IMR-90 (cell line): ENCODE results near the gene NFYC. TPM values are rescaled to one million over a fixed set of nuclear protein-coding genes. Genes with fewer than 3 reads are reported as not detected.

Experiments
- ATAC-seq: fragments of 200-7000 bp; cut with Tn5 transposase; 2 replicates; pipeline ENCODE4 v1.9.1; 2020; ENCODE audit warnings: low read depth, mild to moderate bottlenecking, moderate library complexity
- BruUV-seq: library from RNA; stranded (reverse); fragments of 400-500 nt; replicated peaks from 2 replicates; lab custom pipeline; 2021; lab: Mats Ljungman, UMichigan
- CTCF ChIA-PET: fragments of 300-600 bp; formaldehyde crosslinking; extraction: SDS; loops from one replicate; lab custom pipeline; 2021; ENCODE audit warnings: antibody characterized with exemption; lab: Yijun Ruan, JAX
- POLR2A ChIA-PET: fragments of 300-600 bp; sonication (Branson Sonifier 250); formaldehyde crosslinking; loops from one replicate; lab custom pipeline; 2022; ENCODE audit warnings: antibody characterized with exemption; ENCODE audit not compliant: unreplicated experiment; lab: Charles Lee
- DNase-seq: peaks from one replicate; pipeline ENCODE4 v3.0.0; 2013
- H2AFZ ChIP-seq: replicated peaks from 2 replicates; pipeline ENCODE3; 2013; ENCODE audit warnings: low read length, mild to moderate bottlenecking; ENCODE audit not compliant: poor library complexity
- H2AK5ac ChIP-seq: 2 replicates; pipeline ENCODE4 v1.6.1; 2013; ENCODE audit warnings: low read depth, low read length, inconsistent platforms
- H2AK9ac ChIP-seq: replicated peaks from 2 replicates; pipeline ENCODE3; 2013; ENCODE audit warnings: mild to moderate bottlenecking, low read depth, low read length, moderate library complexity; ENCODE audit not compliant: poor library complexity
- H2BK120ac ChIP-seq: 2 replicates; pipeline ENCODE4 v1.6.1; 2013; ENCODE audit warnings: low read depth, low read length, inconsistent platforms
- H2BK15ac ChIP-seq: 3 replicates; pipeline ENCODE4 v1.6.1; 2013; ENCODE audit warnings: low read depth, low read length, inconsistent platforms
- H2BK20ac ChIP-seq: 2 replicates; pipeline ENCODE4 v1.6.1; 2013; ENCODE audit warnings: low read depth, mild to moderate bottlenecking, inconsistent platforms, low read length, moderate library complexity
- H2BK5ac ChIP-seq: 2 replicates; pipeline ENCODE4 v1.6.1; 2013; ENCODE audit warnings: mild to moderate bottlenecking, low read depth, low read length, inconsistent platforms; ENCODE audit not compliant: poor library complexity, severe bottlenecking
- H3K14ac ChIP-seq: replicated peaks from 2 replicates; pipeline ENCODE4 v1.6.1; 2013; ENCODE audit warnings: low read depth, low read length, inconsistent platforms
- H3K18ac ChIP-seq: 2 replicates; pipeline ENCODE4 v1.6.1; 2013; ENCODE audit warnings: low read depth, low read length, control low read depth
- H3K23ac ChIP-seq: 2 replicates; pipeline ENCODE4 v1.6.1; 2013; ENCODE audit warnings: low read depth, low read length, inconsistent platforms
- H3K27ac ChIP-seq: 2 replicates; pipeline ENCODE4 v1.5.1; 2013; ENCODE audit warnings: mild to moderate bottlenecking, control low read depth, low read length; ENCODE audit not compliant: insufficient read depth
- H3K27me3 ChIP-seq: 2 replicates; pipeline ENCODE4 v1.6.1; 2013; ENCODE audit warnings: low read length; ENCODE audit not compliant: control insufficient read depth, insufficient read depth
- H3K36me3 ChIP-seq: 2 replicates; pipeline ENCODE4 v1.6.1; 2013; ENCODE audit warnings: low read length, mixed read lengths; ENCODE audit not compliant: control insufficient read depth, insufficient read depth
- H3K4ac ChIP-seq: 2 replicates; pipeline ENCODE4 v1.6.1; 2013; ENCODE audit warnings: low read depth, low read length, inconsistent platforms
- H3K4me1 ChIP-seq: 2 replicates; pipeline ENCODE4 v1.6.1; 2013; ENCODE audit warnings: low read length, mixed read lengths; ENCODE audit not compliant: control insufficient read depth, insufficient read depth
- H3K4me2 ChIP-seq: 2 replicates; pipeline ENCODE4 v1.6.1; 2013; ENCODE audit warnings: low read depth, mild to moderate bottlenecking, control low read depth, low read length, moderate library complexity
- H3K4me3 ChIP-seq: 2 replicates; pipeline ENCODE4 v1.5.1; 2013; ENCODE audit warnings: low read depth, mild to moderate bottlenecking, control low read depth, low read length, moderate library complexity; ENCODE audit not compliant: insufficient read depth
- H3K56ac ChIP-seq: 2 replicates; pipeline ENCODE4 v1.6.1; 2013; ENCODE audit warnings: low read length, inconsistent platforms; ENCODE audit not compliant: insufficient read depth; ENCODE audit errors: extremely low read depth
- H3K79me1 ChIP-seq, 2 experiments: 2 replicates each; pipeline ENCODE4 v1.6.1; 2013; ENCODE audit warnings: low read length in 2 of 2, inconsistent platforms in 1 of 2, low read depth in 1 of 2
- H3K9ac ChIP-seq: 2 replicates; pipeline ENCODE4 v1.6.1; 2013; ENCODE audit warnings: low read depth, low read length, control low read depth
- H3K9me1 ChIP-seq: 2 replicates; pipeline ENCODE4 v1.6.1; 2013; ENCODE audit warnings: low read length, inconsistent platforms; ENCODE audit not compliant: insufficient read depth
- H3K9me3 ChIP-seq: 2 replicates; pipeline ENCODE4 v1.6.1; 2013; ENCODE audit warnings: low read length; ENCODE audit not compliant: control insufficient read depth, insufficient read depth
- H4K20me1 ChIP-seq: 2 replicates; pipeline ENCODE4 v1.6.1; 2013; ENCODE audit warnings: low read length, inconsistent platforms; ENCODE audit not compliant: insufficient read depth
- H4K5ac ChIP-seq: 2 replicates; pipeline ENCODE4 v1.6.1; 2013; ENCODE audit warnings: mild to moderate bottlenecking, low read depth, low read length, control low read depth
- H4K8ac ChIP-seq, 2 experiments: 2 replicates each; pipeline ENCODE4 v1.6.1; 2013; ENCODE audit warnings: low read depth in 2 of 2, low read length in 2 of 2, control low read depth in 1 of 2, inconsistent platforms in 1 of 2
- H4K91ac ChIP-seq: 2 replicates; pipeline ENCODE4 v1.6.1; 2013; ENCODE audit warnings: low read depth, low read length, inconsistent platforms; ENCODE audit not compliant: insufficient read depth
- CEBPB ChIP-seq: IDR thresholded peaks from 2 replicates; pipeline ENCODE4 v1.6.1; 2012; ENCODE audit warnings: low read depth, low read length, improper control_type of control experiment
- CHD1 ChIP-seq: IDR thresholded peaks from 2 replicates; pipeline ENCODE4 v1.6.1; 2012; ENCODE audit warnings: low read depth, low read length, improper control_type of control experiment
- FOS ChIP-seq: fragments of 150-350 bp; IDR thresholded peaks from 2 replicates; pipeline ENCODE4 v1.6.1; 2016; ENCODE audit warnings: low read depth, low read length
- MAZ ChIP-seq: IDR thresholded peaks from 2 replicates; pipeline ENCODE4 v1.6.1; 2012; ENCODE audit warnings: low read depth, mild to moderate bottlenecking, low read length, improper control_type of control experiment, moderate library complexity, borderline replicate concordance
- NFE2L2 ChIP-seq: fragments of 150-350 bp; IDR thresholded peaks from 2 replicates; pipeline ENCODE4 v1.6.1; 2016; ENCODE audit warnings: low read depth, mild to moderate bottlenecking, low read length
- SMC3 ChIP-seq: fragments of 150-350 bp; IDR thresholded peaks from 2 replicates; pipeline ENCODE4 v1.6.1; 2016; ENCODE audit warnings: low read depth, mild to moderate bottlenecking, antibody characterized with exemption, low read length, moderate library complexity
- WGBS, 2 experiments: methylation state at CpG; one replicate each; pipeline versions ENCODE4 v1.1.5 to v1.1.7; 2013; ENCODE audit warnings: missing lambda C conversion rate in 2 of 2; ENCODE audit not compliant: insufficient read length in 1 of 2; ENCODE audit errors: extremely low coverage in 2 of 2; 5-methylcytosine and 5-hydroxymethylcytosine counted together
- dilution Hi-C: fragments of 300-500 bp; cut with HindIII; formaldehyde crosslinking; loops from one replicate; pipeline ENCODE4 v1.14.3; 2018; ENCODE audit warnings: low sequenced_read_pairs; ENCODE audit not compliant: unreplicated experiment
- in situ Hi-C: fragments of 300-500 bp; cut with MboI; formaldehyde crosslinking; loops from 3 replicates; pipeline ENCODE4 v1.14.3; 2019; ENCODE audit warnings: low sequenced_read_pairs, inconsistent platforms, mixed read lengths
- intact Hi-C: fragments of 100-400 bp; cut with micrococcal nuclease; formaldehyde crosslinking; loops from 2 replicates; pipeline ENCODE4 v1.10.0; 2022
- polyA plus RNA-seq, 3 experiments: library from polyadenylated mRNA; depleted of rRNA; stranded (reverse); fragments of >200 nt; gene quantifications; 2 replicates each; pipeline ENCODE4 v1.2.3, GENCODE V29; 2012; ENCODE audit warnings: low replicate concordance in 1 of 3
- total RNA-seq: library from RNA; depleted of rRNA; stranded (reverse); fragments of >200 nt; gene quantifications from 2 replicates; pipeline ENCODE4 v1.2.3, GENCODE V29; 2012
- TF ChIP-seq, protein P1 (sequence below): conservative IDR thresholded peaks from 2 replicates; pipeline ENCODE4 v1.5.1; 2012; ENCODE audit warnings: mild to moderate bottlenecking, low read depth, low read length, improper control_type of control experiment

NFYC gene
- total and polyA plus RNA-seq, 2 of the 4 experiments (the other 2 are of a cell fraction) = 45.2 to 62.2 TPM

DNA sequence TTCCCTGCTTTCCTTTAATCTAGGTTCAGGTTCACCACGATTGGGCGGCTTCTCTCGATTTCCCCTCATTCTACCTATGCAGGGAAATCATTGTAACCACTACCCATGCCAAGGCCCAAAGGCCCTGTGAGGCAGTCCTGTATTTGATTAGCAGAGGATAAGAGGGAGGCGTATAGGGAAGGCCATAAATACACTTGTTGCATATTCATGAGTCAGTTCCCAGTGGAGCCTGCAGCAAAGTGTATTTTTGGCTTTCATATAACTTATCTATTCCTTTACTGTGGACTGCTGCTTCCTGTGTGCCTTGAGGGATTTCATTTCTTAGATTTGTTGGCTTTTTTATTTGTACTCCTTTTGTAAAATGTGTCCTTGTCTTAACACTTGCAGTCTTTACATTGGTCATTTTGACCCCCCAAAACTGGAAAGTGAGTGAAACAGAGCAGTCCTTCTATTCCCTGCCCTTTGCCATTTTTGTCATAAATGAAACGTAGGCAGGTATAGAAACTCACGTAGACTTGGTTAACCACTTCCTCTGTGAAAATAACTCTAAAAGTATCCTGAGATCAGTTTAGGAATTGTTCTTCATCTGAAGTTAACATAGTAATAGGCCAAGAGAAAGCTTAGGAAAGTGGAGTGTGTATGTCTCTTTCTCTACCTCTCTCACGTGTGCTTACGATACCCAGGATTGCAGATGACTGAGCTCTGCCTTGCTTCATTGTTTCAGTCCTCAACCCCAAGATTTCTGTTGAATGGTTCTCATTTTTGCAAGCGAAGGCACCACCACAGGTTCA lies 72.4 kb downstream of the NFYC start (continued):
- TF ChIP-seq CEBPB = no peak

DNA sequence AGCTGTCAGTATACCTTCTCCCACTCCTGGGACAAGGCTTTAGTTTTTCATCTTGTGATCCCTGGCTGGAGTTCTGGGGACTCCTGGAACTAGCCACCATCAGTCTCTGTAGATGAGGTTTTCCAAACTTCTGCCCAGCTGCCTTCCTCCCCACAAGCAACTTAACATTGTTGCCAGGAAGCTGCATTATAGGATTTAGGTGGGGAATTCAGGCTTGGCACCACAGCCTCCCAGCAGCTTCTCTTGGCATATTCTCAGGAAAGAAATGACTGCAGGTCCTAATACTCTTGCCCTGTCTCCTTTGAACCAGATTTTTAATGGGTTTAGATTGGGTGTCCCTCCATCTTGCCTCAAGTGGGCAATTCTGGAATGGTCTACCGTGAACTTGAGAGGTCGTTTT lies 73.5 kb downstream of the NFYC start:
- H3K9me1 ChIP-seq = peaks cover 12% of the 10 kb centered on the region; the same call in 1 of the 2 replicates
- H2AK5ac ChIP-seq = no peak overlapping the region
- no peak overlapping the region for H3K27ac ChIP-seq
- no peak overlapping the region for H3K4ac ChIP-seq
- in situ Hi-C loops = no loop called here
- no peak overlapping the region for H3K56ac ChIP-seq
- no peak for ATAC-seq
- intact Hi-C loops = no loop called here
- no TSS peak for BruUV-seq
- no peak overlapping the region for H2AFZ ChIP-seq
- DNase-seq = no peak
- no peaks in the 10 kb centered on the region for H4K20me1 ChIP-seq
- ChIA-PET POLR2A (no interaction called here), CTCF (interaction anchor here (1.8 kb wide), 1 partner anchor 9 kb away, joined by 7 read pairs; no protein-coding TSS in a partner anchor)
- no peak overlapping the region for H2BK15ac ChIP-seq
- H2BK20ac ChIP-seq = no peak overlapping the region
- no peak overlapping the region for H3K4me2 ChIP-seq
- H3K18ac ChIP-seq = no peak overlapping the region
- dilution Hi-C loops = no loop called here
- no peak overlapping the region for H2BK120ac ChIP-seq
- no peak overlapping the region for H3K23ac ChIP-seq
- no peaks in the 10 kb centered on the region; a peak in 1 of 4 replicates for H3K79me1 ChIP-seq
- TF ChIP-seq, protein P1, sequence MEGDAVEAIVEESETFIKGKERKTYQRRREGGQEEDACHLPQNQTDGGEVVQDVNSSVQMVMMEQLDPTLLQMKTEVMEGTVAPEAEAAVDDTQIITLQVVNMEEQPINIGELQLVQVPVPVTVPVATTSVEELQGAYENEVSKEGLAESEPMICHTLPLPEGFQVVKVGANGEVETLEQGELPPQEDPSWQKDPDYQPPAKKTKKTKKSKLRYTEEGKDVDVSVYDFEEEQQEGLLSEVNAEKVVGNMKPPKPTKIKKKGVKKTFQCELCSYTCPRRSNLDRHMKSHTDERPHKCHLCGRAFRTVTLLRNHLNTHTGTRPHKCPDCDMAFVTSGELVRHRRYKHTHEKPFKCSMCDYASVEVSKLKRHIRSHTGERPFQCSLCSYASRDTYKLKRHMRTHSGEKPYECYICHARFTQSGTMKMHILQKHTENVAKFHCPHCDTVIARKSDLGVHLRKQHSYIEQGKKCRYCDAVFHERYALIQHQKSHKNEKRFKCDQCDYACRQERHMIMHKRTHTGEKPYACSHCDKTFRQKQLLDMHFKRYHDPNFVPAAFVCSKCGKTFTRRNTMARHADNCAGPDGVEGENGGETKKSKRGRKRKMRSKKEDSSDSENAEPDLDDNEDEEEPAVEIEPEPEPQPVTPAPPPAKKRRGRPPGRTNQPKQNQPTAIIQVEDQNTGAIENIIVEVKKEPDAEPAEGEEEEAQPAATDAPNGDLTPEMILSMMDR = no peak
- TF ChIP-seq FOS = no peak
- TF ChIP-seq NFE2L2 = no peak
- no peak for TF ChIP-seq CHD1
- no peak for TF ChIP-seq MAZ
- no peak for TF ChIP-seq SMC3
- no peak overlapping the region for H4K8ac ChIP-seq
- no peak overlapping the region for H3K4me3 ChIP-seq
- WGBS, 2 experiments = no CpG with 5 or more reads among the region's 2 CpGs
- H2AK9ac ChIP-seq = no peak overlapping the region
- no peaks in the 10 kb centered on the region for H3K9me3 ChIP-seq
- H3K9ac ChIP-seq = no peak overlapping the region
- H2BK5ac ChIP-seq = no peak overlapping the region
- no peak overlapping the region for H4K91ac ChIP-seq
- no peak overlapping the region for H3K14ac ChIP-seq
- H3K36me3 ChIP-seq = peaks cover 49% of the 10 kb centered on the region
- no peak overlapping the region for H4K5ac ChIP-seq
- H3K27me3 ChIP-seq = no peaks in the 10 kb centered on the region
- H3K4me1 ChIP-seq = peaks cover 2% of the 10 kb centered on the region; the same call in 1 of the 2 replicates
